ENCODE data around the gene HMCN1. TPM values are rescaled to one million over a fixed set of nuclear protein-coding genes. Genes with fewer than 3 reads are reported as not detected.

The HMCN1 gene
- total and polyA plus RNA-seq, 4 donors: 3.2 to 149 (median 15.4) TPM

GRCh38 chr1:186143481-186143880 is 409.3 kb downstream of the HMCN1 start:
- Histone ChIP-seq H3K36me3 (ENCODE audit: control insufficient read depth in 4 of 4, insufficient read depth in 4 of 4, low read length in 4 of 4) (peaks cover 0 to 10% (median 2%) of the 10 kb centered on the region in 4 donors), H3K27ac (ENCODE audit: low read depth in 1 of 2, low read length in 1 of 2) (no peak overlapping the region), H3K9me3 (ENCODE audit: control insufficient read depth in 4 of 4, insufficient read depth in 3 of 4, low read length in 3 of 4) (peaks cover 0 to 3% (median 0%) of the 10 kb centered on the region in 4 donors), H3K4me3 (no peak overlapping the region), H3K4me1 (ENCODE audit: control insufficient read depth in 5 of 5, insufficient read depth in 5 of 5, low read length in 5 of 5) (peaks cover 0 to 1% (median 0%) of the 10 kb centered on the region in 5 donors), H3K27me3 (ENCODE audit: control insufficient read depth in 3 of 3, insufficient read depth in 3 of 3, low read length in 2 of 3) (no peaks in the 10 kb centered on the region), H3K9ac (ENCODE audit: insufficient read depth in 1 of 2, low read length in 2 of 2) (no peak overlapping the region)
- TF ChIP-seq, protein P1, sequence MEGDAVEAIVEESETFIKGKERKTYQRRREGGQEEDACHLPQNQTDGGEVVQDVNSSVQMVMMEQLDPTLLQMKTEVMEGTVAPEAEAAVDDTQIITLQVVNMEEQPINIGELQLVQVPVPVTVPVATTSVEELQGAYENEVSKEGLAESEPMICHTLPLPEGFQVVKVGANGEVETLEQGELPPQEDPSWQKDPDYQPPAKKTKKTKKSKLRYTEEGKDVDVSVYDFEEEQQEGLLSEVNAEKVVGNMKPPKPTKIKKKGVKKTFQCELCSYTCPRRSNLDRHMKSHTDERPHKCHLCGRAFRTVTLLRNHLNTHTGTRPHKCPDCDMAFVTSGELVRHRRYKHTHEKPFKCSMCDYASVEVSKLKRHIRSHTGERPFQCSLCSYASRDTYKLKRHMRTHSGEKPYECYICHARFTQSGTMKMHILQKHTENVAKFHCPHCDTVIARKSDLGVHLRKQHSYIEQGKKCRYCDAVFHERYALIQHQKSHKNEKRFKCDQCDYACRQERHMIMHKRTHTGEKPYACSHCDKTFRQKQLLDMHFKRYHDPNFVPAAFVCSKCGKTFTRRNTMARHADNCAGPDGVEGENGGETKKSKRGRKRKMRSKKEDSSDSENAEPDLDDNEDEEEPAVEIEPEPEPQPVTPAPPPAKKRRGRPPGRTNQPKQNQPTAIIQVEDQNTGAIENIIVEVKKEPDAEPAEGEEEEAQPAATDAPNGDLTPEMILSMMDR (IDR thresholded peaks at IDR 0.05; ENCODE audit: control extremely low read depth, extremely low read depth): no peak
- DNase-seq (no peak), ATAC-seq (ENCODE audit: insufficient read depth, low FRiP score) (no peak)

DNA sequence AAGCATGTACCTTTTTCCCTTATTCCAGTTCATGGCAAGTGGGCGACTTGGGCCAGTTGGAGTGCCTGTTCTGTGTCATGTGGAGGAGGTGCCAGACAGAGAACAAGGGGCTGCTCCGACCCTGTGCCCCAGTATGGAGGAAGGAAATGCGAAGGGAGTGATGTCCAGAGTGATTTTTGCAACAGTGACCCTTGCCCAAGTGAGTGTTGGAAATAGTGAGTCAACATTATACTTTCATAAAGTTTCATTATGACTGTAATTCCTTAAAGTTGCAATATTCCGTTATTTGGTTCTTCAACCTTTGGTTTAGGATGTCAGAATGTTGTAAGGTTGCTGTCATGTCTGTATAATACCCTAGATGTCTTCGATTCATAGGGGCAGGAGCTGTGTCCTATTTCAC is 410.3 kb downstream of the HMCN1 start:
- peaks cover 0 to 1% (median 0%) of the 10 kb centered on the region in 5 donors for H3K4me1 ChIP-seq (ENCODE audit: control insufficient read depth in 5 of 5, insufficient read depth in 5 of 5, low read length in 5 of 5)
- peaks cover 0 to 3% (median 0%) of the 10 kb centered on the region in 4 donors for H3K9me3 ChIP-seq (ENCODE audit: control insufficient read depth in 4 of 4, insufficient read depth in 3 of 4, low read length in 3 of 4)
- H3K9ac ChIP-seq (ENCODE audit: insufficient read depth in 1 of 2, low read length in 2 of 2): no peak overlapping the region
- H3K27me3 ChIP-seq (ENCODE audit: control insufficient read depth in 3 of 3, insufficient read depth in 3 of 3, low read length in 2 of 3): no peaks in the 10 kb centered on the region
- 77 to 88% methylated on average over 5 of the region's 5 CpGs for WGBS, 2 donors
- no peak for ATAC-seq (ENCODE audit: insufficient read depth, low FRiP score)
- no peak overlapping the region for H3K27ac ChIP-seq (ENCODE audit: low read depth in 1 of 2, low read length in 1 of 2)
- TF ChIP-seq, protein P1 (IDR thresholded peaks at IDR 0.05; ENCODE audit: control extremely low read depth, extremely low read depth): no peak
- no peak for DNase-seq
- H3K4me3 ChIP-seq: no peak overlapping the region
- H3K36me3 ChIP-seq (ENCODE audit: control insufficient read depth in 4 of 4, insufficient read depth in 4 of 4, low read length in 4 of 4): peaks cover 0 to 10% (median 2%) of the 10 kb centered on the region in 4 donors

- no peaks in the 10 kb centered on the region for H3K4me1 ChIP-seq (ENCODE audit: control insufficient read depth in 5 of 5, insufficient read depth in 5 of 5, low read length in 5 of 5)
- 58 to 78% methylated on average over 2 of the region's 2 CpGs for WGBS, 2 donors
- H3K9ac ChIP-seq (ENCODE audit: insufficient read depth in 1 of 2, low read length in 2 of 2): no peak overlapping the region
- H3K9me3 ChIP-seq (ENCODE audit: control insufficient read depth in 4 of 4, insufficient read depth in 3 of 4, low read length in 3 of 4): peaks cover 0 to 3% (median 0%) of the 10 kb centered on the region in 4 donors
- DNase-seq (no peak), ATAC-seq (ENCODE audit: insufficient read depth, low FRiP score) (no peak)
- peaks cover 0 to 10% (median 1%) of the 10 kb centered on the region in 4 donors for H3K36me3 ChIP-seq (ENCODE audit: control insufficient read depth in 4 of 4, insufficient read depth in 4 of 4, low read length in 4 of 4)
- TF ChIP-seq, protein P1 (IDR thresholded peaks at IDR 0.05; ENCODE audit: control extremely low read depth, extremely low read depth): no peak
- no peak overlapping the region for H3K27ac ChIP-seq (ENCODE audit: low read depth in 1 of 2, low read length in 1 of 2)
- H3K27me3 ChIP-seq (ENCODE audit: control insufficient read depth in 3 of 3, insufficient read depth in 3 of 3, low read length in 2 of 3): no peaks in the 10 kb centered on the region
- H3K4me3 ChIP-seq: no peak overlapping the region
These were observed 412.8 kb downstream of the HMCN1 start for GRCh38 chr1:186146974-186147373.

- TF ChIP-seq, protein P1 (IDR thresholded peaks at IDR 0.05; ENCODE audit: control extremely low read depth, extremely low read depth): no peak
- Histone ChIP-seq H3K27ac (ENCODE audit: low read depth in 1 of 2, low read length in 1 of 2) (no peak overlapping the region), H3K4me1 (ENCODE audit: control insufficient read depth in 5 of 5, insufficient read depth in 5 of 5, low read length in 5 of 5) (no peaks in the 10 kb centered on the region), H3K4me3 (no peak overlapping the region), H3K36me3 (ENCODE audit: control insufficient read depth in 4 of 4, insufficient read depth in 4 of 4, low read length in 4 of 4) (peaks cover 0 to 10% (median 2%) of the 10 kb centered on the region in 4 donors), H3K9ac (ENCODE audit: insufficient read depth in 1 of 2, low read length in 2 of 2) (no peak overlapping the region), H3K9me3 (ENCODE audit: control insufficient read depth in 4 of 4, insufficient read depth in 3 of 4, low read length in 3 of 4) (no peaks in the 10 kb centered on the region), H3K27me3 (ENCODE audit: control insufficient read depth in 3 of 3, insufficient read depth in 3 of 3, low read length in 2 of 3) (no peaks in the 10 kb centered on the region)
- ATAC-seq (ENCODE audit: insufficient read depth, low FRiP score) (no peak), DNase-seq (no peak)
- WGBS, 2 donors: 90 to 98% methylated on average over 2 of the region's 2 CpGs
These were observed 415.4 kb downstream of the HMCN1 start for GRCh38 chr1:186149591-186149990.

All from lung (tissue), 12 donors.